ENCODE data around the gene WWP2.

The WWP2 gene

GRCh38 chr16:69859105-69859989, 97.2 kb downstream of the WWP2 start:
- no peak for DNase-seq (ENCODE audit: low read depth)

- DNase-seq (ENCODE audit: low read depth) = no peak
Measured at GRCh38 chr16:69860233-69861231, 98.4 kb downstream of the WWP2 start.

DNA sequence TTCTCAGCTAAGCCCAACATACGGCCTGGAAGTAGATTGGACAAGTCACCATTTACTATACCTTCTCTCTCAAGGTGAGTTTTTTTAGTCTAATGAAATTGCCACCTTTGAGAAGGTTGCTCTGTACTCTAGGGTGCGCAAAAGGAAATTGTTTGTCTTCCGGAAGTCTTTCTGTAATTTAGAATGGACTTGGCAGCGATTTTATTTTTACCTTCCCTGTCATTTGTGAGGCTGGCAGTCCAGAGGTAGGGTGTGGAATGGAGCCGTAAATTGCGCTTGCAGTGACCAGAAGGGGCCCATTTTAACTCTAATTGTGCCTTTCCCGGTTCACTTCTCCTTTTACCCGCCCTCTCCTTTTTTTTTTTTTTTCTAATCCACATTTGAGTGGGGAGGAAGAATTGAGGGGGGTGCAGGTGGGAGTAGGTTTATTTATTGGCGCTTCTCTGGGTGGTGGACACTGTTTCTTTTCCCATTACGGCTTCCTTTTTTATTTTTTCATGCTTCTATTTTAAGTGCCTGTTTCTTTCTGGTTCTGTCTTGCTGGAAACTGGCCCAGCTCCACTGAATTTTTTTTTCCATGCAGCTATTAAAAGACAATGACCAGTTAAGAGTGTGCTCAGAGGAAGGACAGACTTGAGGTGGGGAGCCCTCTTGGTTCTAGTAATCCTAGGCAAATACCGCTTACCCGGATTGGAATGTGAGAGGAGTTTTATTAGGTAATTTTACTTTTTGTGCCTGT, 99.3 kb downstream of the WWP2 start:
- DNase-seq (ENCODE audit: low read depth) = peak; percentile 56

DNA sequence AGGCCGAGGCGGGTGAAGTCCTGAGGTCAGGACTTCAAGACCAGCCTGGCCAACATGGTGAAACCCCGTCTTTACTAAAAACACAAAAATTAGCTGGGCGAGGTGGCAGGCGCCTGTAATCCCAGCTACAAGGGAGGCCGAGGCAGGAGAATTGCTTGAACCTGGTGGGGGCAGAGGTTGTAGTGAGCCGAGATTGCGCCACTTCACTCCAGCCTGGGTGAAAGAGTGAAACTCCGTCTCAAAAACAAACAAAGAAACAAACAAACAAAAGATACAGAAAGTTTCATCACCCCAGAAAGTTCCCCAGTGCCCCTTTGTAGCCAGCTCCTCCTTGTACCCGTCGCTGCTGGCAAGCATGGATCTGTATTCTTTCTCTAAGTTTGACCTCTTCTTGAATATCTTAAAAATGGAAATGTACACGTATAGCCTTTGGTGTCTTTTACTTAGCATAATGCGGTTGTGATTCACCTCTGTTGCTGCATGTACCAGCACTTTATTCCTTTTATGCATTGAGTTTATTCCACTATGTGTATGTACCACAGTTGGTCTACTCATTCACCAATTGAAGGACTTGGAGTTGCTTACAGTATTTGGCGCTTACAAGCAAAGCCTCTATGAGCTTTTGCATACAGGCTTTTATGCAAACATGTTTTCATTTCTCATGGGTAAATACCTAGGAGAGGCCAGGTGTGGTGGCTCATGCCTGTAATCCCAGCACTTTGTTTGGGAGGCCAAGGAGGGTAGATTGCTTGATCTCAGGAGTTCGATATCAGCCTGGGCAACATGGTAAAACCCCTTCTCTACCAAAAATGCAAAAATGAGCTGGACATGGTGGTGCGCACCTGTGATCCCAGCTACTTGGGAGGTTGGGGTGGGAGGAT, 101.5 kb downstream of the WWP2 start:
- no peak for DNase-seq (ENCODE audit: low read depth)

GRCh38 chr16:69865701-69866100, 103.6 kb downstream of the WWP2 start:
- peak; percentile 15 for DNase-seq (ENCODE audit: low read depth)

DNA sequence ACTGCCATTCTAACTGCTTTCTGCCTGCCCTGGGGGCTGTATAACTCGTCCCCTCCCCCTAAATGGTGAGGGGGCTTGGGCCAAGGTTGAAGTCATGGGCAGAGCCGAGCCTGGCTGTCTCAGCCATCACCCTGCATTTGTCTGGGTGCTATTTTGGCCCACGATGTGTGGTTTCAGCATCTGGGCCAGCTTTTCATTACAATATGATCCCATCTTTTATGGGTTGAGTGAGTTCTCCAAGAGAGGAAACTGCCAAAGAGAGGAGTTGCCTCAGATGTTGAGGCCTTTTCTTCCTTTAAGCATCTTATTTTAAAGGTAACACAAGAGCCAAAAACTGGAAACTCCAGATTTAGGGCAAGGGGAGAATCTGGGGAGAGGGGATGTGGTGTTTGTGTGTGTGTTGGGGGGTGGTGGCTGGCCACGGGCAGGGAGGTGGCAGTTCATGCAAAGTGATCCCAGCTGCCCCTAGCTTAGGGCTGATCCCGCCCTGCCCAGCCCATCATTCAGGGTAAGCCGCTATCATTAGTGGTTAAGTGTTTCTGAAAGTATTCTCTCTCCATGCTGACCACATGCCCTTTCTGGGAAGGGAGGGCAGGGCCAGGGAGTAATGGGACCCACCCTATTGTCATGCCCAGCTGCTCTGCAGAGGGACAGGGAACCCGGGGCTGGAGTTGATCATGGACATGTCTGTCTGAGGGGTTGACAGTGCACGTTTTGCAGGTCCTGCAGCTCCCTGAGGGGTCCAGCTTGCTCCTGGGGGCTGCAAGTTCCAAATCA, 105.8 kb downstream of the WWP2 start:
- peak; percentile 15 for DNase-seq (ENCODE audit: low read depth)

GRCh38 chr16:69870761-69871160, 108.6 kb downstream of the WWP2 start:
- DNase-seq (ENCODE audit: low read depth) = no peak

DNA sequence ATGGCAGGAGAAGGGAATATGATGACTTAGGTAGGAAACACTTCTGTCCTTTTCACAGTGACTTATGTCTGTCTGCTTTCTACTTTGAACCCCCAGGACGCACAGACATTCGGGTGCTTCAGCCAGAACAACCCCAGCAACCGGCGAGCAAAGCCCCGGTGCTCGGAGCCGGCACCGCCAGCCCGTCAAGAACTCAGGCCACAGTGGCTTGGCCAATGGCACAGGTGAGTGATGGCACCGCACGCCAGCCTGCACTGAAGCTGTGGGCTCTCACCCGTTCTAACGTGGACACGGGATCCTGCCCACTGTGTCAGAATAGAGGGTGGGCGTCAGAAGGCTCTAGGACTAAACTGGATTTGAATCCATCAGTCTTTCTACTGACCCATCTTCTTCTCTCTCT, 109.6 kb downstream of the WWP2 start:
- DNase-seq (ENCODE audit: low read depth) = no peak

DNA sequence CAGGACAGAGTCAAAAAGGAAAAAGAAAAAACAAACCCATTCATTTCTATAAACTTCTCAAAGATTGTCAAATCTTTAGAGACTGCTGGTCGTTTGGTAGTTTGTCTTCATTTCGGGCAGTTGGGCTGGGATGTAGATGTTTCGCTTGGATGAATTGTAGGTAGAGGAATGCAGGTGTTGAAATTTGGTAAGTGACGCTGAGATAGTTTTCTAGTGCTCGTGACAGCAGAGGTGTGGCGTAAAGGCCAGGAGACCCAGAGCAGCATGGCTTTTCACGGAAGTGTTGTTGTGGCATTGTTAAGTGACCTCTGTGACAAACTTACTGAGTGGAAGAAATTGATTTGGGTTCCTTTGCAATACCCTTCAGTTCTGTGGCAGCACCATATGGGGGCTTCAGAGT, 110.8 kb downstream of the WWP2 start:
- DNase-seq (ENCODE audit: low read depth) = no peak

DNA sequence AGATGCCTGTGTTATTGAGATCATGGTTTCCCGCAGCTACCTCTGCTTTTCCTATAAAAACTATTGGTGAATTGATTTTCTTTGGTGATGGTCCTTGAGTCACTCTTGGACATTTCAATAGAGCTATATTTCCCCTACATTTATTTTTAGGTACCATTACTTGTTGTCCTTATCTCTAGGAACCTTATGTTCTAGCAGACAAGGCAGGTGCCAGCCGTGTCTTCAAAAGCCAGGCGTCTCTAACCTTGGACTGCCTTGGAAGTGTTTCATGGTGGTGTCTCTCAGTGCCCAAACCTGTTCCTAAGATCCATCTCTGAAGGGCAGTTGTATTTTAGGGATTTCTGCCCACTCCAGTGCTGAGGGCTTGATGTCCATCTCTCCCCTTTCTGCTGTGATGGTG, 111.7 kb downstream of the WWP2 start:
- no peak for DNase-seq (ENCODE audit: low read depth)

DNA sequence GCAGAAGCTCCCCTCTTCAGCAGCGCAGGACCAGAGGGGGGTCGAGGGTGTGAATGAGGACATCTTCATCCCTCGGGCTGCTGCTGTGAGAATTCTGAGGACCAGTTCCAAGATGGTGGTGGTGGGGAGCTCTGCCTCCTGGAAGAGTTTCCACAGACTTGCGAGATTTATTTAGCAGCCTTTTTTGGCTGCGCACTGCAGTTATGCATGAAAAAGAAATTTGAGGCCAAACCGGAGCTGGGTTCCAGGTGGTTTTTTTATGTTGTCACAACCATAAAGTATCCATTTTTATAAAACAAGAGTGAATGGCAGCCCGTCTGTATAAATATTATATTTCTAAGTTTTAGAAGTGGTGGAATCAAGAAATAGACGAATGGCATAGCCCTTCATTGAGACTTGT, 112.1 kb downstream of the WWP2 start:
- DNase-seq (ENCODE audit: low read depth) = no peak

GRCh38 chr16:69880640-69881133, 118.6 kb downstream of the WWP2 start:
- no peak for DNase-seq (ENCODE audit: low read depth)

GRCh38 chr16:69881141-69881540, 119.0 kb downstream of the WWP2 start:
- no peak for DNase-seq (ENCODE audit: low read depth)

DNA sequence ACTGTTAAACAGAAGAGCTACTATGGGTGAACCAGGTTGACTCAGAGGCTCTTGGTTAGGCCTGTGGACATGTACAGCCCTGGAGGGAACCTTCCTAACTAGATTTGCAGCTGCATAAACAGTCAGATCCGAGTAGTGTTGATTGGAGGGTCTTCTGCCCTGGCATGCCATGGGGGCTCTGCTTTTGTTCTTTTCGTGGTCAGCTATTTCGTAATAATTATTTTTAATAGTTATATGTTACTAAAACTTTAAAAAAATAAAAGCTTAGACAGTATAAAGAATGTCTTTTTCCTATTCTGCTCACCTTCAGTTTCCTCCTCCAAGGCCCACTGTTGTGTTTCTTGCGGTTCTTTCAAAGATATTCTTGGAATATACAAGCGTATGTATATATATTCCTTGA, 121.6 kb downstream of the WWP2 start:
- DNase-seq (ENCODE audit: low read depth) = no peak

DNA sequence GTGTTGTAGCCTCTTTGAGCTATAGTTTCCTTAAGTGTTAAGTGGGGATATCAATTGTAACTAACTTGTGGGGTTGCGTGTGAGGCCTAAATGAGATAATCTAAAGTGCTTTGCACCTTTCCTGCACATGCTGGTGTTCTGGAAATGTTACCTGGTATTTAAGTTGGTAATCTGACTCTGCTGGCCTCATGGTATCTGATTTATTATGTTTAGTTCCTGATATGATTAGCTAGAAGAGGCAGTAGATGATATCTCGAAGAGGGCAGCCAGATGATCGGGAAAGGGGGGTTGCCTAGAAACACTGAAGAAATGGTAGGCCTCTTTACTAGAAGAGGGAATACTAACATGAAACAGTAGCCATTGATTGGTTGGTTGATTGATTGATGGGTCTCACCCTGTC, 123.6 kb downstream of the WWP2 start:
- DNase-seq (ENCODE audit: low read depth) = no peak

- DNase-seq (ENCODE audit: low read depth) = no peak
Measured at GRCh38 chr16:69886726-69887125, 124.6 kb downstream of the WWP2 start.

- DNase-seq (ENCODE audit: low read depth) = no peak
Measured at GRCh38 chr16:69888005-69888590, 126.0 kb downstream of the WWP2 start.

DNA sequence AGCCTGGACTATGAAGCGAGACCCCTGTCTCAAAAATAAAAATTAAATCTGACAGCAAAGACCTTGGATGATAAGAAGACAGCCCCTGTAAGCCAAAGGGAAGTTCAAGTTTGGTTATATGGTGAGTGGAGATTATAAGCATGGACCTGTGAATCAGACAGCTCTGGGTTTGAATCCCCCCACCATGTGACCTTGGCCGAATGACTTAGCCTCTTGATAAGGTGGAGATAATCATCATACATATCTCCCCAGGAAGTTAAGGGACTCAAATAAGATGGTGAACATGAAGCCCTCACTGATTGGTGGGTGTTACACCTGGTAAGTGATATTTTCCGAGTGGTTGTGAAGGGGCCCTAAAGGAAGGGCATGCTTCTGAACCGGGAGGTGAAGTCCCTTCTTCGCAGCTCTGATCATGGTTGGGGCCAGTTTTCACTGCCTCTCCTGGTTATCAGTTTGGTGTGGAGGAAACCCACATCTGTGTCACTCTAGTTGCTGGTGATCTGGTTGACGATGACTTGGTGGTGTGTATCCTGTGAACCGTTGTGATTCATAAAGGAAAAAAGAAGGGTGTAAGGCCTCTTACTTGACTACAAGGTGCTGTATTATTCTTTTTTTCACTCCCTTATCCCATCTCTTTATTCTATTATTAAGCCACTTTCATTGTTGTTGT, 127.3 kb downstream of the WWP2 start:
- no peak for DNase-seq (ENCODE audit: low read depth)

Measured in GM04504 (cell line).